Activated CD4-positive, alpha-beta memory T cell treated with anti-CD3 and anti-CD28 coated beads, Interleukin-2, amount 10 ng/mL, durations not matched to agents 7 days and 5 days (primary cell): Measurements from ENCODE around the gene FAH. TPM values are rescaled to one million over a fixed set of nuclear protein-coding genes. Genes with fewer than 3 reads are reported as not detected.

Source experiments
- CTCF ChIA-PET: fragments of 350-600 bp; sonication (Branson Sonifier 250); formaldehyde crosslinking; loops from one replicate; lab custom pipeline; 2021; ENCODE audit warnings: antibody characterized with exemption, inconsistent platforms; lab: Charles Lee
- POLR2A ChIA-PET: fragments of 350-600 bp; sonication (Branson Sonifier 250); formaldehyde crosslinking; loops from one replicate; lab custom pipeline; 2021; ENCODE audit warnings: antibody characterized with exemption; lab: Charles Lee
- DNase-seq: peaks from one replicate; pipeline ENCODE4 v3.0.0-alpha.2; 2020
- H3K27ac Mint-ChIP-seq: one replicate; pipeline ENCODE4 v1.8.0; 2021; ENCODE audit warnings: mild to moderate bottlenecking, mixed read lengths
- H3K27me3 Mint-ChIP-seq: one replicate; pipeline ENCODE4 v1.8.0; 2021; ENCODE audit warnings: mixed read lengths
- H3K36me3 Mint-ChIP-seq: one replicate; pipeline ENCODE4 v1.8.0; 2021; ENCODE audit warnings: low read depth, mixed read lengths
- H3K4me1 Mint-ChIP-seq: one replicate; pipeline ENCODE4 v1.8.0; 2021; ENCODE audit warnings: mixed read lengths
- H3K4me3 Mint-ChIP-seq: one replicate; pipeline ENCODE4 v1.8.0; 2021; ENCODE audit warnings: mild to moderate bottlenecking, mixed read lengths
- H3K9me3 Mint-ChIP-seq: one replicate; pipeline ENCODE4 v1.8.0; 2021; ENCODE audit warnings: mixed read lengths
- total RNA-seq, 2 experiments: library from RNA; stranded (reverse); gene quantifications; one replicate each; pipeline ENCODE4 v1.2.3, GENCODE V29; 2021

FAH gene
- total RNA-seq = 10 to 100 TPM; 42.5 to 43.6 TPM

- Mint-ChIP-seq H3K9me3 (no peaks in the 10 kb centered on the region), H3K4me1 (peaks cover 33% of the 10 kb centered on the region), H3K27ac (peak within 1 kb of the TSS; percentile 93), H3K36me3 (peaks cover 8% of the 10 kb centered on the region), H3K4me3 (peak within 1 kb of the TSS; percentile 82), H3K27me3 (peaks cover 7% of the 10 kb centered on the region)
- CTCF ChIA-PET = interaction anchor here (0.9 to 1.0 kb wide), 2 partner anchors 9 to 92 kb away, joined by 3 to 4 read pairs; no protein-coding TSS in a partner anchor
- DNase-seq = peak; percentile 64
- POLR2A ChIA-PET = interaction anchor here (0.5 to 4.0 kb wide), 8 partner anchors 7 to 282 kb away, joined by 3 to 23 read pairs (median 4); partner anchors contain the start of gene ZFAND6
These were observed at the start of gene FAH for GRCh38 chr15:80152896-80153876. TSS of gene FAH (plus strand) at chr15:80152999. CDS start at chr15:80153055, 56 bp downstream.

DNA sequence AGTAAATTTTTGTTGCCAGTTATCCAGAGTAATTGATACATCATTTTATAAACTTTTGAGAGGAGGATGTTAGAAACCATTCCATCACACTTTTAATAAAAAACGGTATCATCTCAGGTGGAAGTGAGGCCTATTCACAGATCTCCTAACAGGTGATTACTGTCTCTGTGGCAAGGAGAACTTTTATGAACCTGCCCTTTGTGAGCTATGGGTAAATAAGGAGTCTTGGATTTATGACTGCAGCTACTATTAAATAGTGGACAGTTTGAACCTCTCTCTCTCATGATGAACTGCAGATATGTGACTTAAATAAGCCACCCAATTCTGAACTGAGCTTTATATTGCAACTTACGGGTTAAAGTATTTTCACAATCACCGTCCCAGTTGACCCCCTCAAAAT is 47.6 kb upstream of the FAH start:
- Mint-ChIP-seq H3K4me3 (no peak overlapping the region), H3K27me3 (no peaks in the 10 kb centered on the region), H3K36me3 (peaks cover 5% of the 10 kb centered on the region), H3K4me1 (peaks cover 14% of the 10 kb centered on the region), H3K27ac (no peak overlapping the region), H3K9me3 (no peaks in the 10 kb centered on the region)
- ChIA-PET POLR2A (no interaction called here), CTCF (no interaction called here)
- DNase-seq = no peak

DNA sequence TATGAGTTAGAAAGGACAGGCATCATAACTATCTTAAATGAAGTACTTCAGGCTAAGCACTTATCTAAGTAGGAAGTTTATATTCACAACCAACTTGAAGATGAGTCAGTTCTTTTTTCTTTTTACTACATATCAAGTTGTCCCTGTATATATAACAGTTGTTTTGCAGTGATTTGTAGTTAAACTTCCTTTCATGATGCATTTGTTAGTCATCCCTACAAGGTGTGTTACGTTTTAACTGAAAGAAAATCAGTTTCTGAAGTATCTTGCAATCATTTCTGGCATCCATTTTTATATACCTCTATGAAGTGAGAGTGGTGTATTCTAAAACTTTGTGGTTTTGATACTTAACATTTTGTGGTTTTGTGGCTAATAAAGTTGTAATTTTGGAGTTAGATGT is 47.2 kb upstream of the FAH start:
- no peaks in the 10 kb centered on the region for H3K27me3 Mint-ChIP-seq
- no peak for DNase-seq
- H3K36me3 Mint-ChIP-seq = peaks cover 3% of the 10 kb centered on the region
- peaks cover 14% of the 10 kb centered on the region for H3K4me1 Mint-ChIP-seq
- H3K4me3 Mint-ChIP-seq = no peak overlapping the region
- POLR2A ChIA-PET = no interaction called here
- CTCF ChIA-PET = no interaction called here
- H3K9me3 Mint-ChIP-seq = no peaks in the 10 kb centered on the region
- H3K27ac Mint-ChIP-seq = no peak overlapping the region

DNA sequence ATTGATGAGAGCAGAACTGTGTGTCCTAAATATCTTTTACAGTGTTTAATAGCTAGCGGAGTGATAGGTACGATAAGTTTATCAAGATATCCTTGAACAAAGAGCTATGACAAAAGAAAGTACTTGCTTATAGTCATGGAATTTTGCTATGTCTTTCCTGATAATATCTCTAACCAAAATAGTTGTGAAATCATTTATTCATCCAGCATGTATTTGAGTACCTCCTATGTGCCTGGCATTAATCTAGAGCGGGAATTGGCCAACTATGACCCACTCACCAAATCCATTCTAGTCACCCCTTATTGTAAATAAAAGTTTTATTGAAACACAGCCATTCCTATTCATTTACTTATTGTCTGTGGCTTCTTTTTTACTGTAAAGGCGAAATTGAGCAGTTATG is 46.7 kb upstream of the FAH start:
- H3K27me3 Mint-ChIP-seq = no peaks in the 10 kb centered on the region
- no peak for DNase-seq
- peaks cover 14% of the 10 kb centered on the region for H3K4me1 Mint-ChIP-seq
- no peak overlapping the region for H3K4me3 Mint-ChIP-seq
- ChIA-PET POLR2A (no interaction called here), CTCF (interaction anchor here (2.5 kb wide), 1 partner anchor 16 kb away, joined by 7 read pairs; no protein-coding TSS in a partner anchor)
- no peak overlapping the region for H3K27ac Mint-ChIP-seq
- no peaks in the 10 kb centered on the region for H3K9me3 Mint-ChIP-seq
- H3K36me3 Mint-ChIP-seq = no peaks in the 10 kb centered on the region

DNA sequence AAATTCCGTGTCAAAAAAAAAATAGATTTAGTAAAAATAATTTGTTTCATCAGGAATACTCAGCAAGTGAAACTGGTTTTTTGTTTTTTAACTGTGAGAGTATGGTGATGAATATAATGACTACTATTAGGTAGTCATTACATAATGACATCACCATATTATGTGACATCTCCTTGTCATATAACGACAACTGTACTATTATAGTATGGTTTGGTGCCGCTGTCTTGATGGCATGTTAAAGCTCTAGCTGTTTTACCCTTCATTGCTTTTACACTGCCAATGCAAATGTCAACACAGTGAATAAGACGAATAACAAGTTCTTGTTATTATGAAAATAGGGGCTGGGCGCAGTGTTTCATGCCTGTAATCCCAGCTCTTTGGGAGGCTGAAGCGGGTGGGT is 45.6 kb upstream of the FAH start:
- ChIA-PET CTCF (interaction anchor here (2.5 kb wide), 1 partner anchor 17 kb away, joined by 7 read pairs; no protein-coding TSS in a partner anchor), POLR2A (no interaction called here)
- no peaks in the 10 kb centered on the region for H3K36me3 Mint-ChIP-seq
- H3K4me1 Mint-ChIP-seq = peaks cover 14% of the 10 kb centered on the region
- H3K27me3 Mint-ChIP-seq = no peaks in the 10 kb centered on the region
- H3K4me3 Mint-ChIP-seq = no peak overlapping the region
- no peak for DNase-seq
- no peak overlapping the region for H3K27ac Mint-ChIP-seq
- no peaks in the 10 kb centered on the region for H3K9me3 Mint-ChIP-seq

- H3K4me3 Mint-ChIP-seq = no peak overlapping the region
- ChIA-PET POLR2A (no interaction called here), CTCF (interaction anchor here (2.5 kb wide), 1 partner anchor 18 kb away, joined by 7 read pairs; no protein-coding TSS in a partner anchor)
- H3K9me3 Mint-ChIP-seq = no peaks in the 10 kb centered on the region
- H3K4me1 Mint-ChIP-seq = peaks cover 14% of the 10 kb centered on the region
- H3K27me3 Mint-ChIP-seq = no peaks in the 10 kb centered on the region
- DNase-seq = no peak
- no peaks in the 10 kb centered on the region for H3K36me3 Mint-ChIP-seq
- no peak overlapping the region for H3K27ac Mint-ChIP-seq
These were observed 45.0 kb upstream of the FAH start for GRCh38 chr15:80107774-80108173.

DNA sequence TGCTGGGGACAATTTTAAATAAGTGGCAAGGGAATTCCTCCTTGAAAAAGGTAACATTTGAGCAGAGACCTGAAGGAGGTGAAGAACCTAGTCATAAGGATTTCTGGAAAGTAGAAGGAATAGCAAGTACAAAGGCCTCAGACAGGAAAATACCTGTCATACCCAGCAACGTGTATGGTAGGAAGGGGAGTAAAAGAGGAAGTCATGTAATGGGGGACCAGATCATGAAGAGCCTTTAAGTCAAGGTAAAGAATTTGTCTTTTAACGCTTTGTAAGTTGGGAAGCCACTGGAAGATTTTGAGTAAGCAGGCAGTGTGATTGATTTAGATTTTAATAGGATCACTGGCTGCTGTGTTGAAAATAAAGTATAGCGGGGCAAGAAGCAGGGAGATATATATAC is 43.4 kb upstream of the FAH start:
- H3K27ac Mint-ChIP-seq = no peak overlapping the region
- POLR2A ChIA-PET = no interaction called here
- H3K9me3 Mint-ChIP-seq = no peaks in the 10 kb centered on the region
- CTCF ChIA-PET = no interaction called here
- H3K27me3 Mint-ChIP-seq = no peaks in the 10 kb centered on the region
- no peak for DNase-seq
- no peak overlapping the region for H3K4me3 Mint-ChIP-seq
- H3K36me3 Mint-ChIP-seq = no peaks in the 10 kb centered on the region
- peaks cover 13% of the 10 kb centered on the region for H3K4me1 Mint-ChIP-seq

GRCh38 chr15:80110920-80111319 is 41.9 kb upstream of the FAH start:
- Mint-ChIP-seq H3K36me3 (no peaks in the 10 kb centered on the region), H3K27ac (no peak overlapping the region), H3K4me3 (no peak overlapping the region), H3K27me3 (no peaks in the 10 kb centered on the region), H3K4me1 (peaks cover under 1% of the 10 kb centered on the region), H3K9me3 (no peaks in the 10 kb centered on the region)
- ChIA-PET CTCF (no interaction called here), POLR2A (no interaction called here)
- no peak for DNase-seq

- ChIA-PET CTCF (no interaction called here), POLR2A (no interaction called here)
- Mint-ChIP-seq H3K36me3 (no peaks in the 10 kb centered on the region), H3K4me1 (no peaks in the 10 kb centered on the region), H3K27me3 (no peaks in the 10 kb centered on the region), H3K27ac (no peak overlapping the region), H3K9me3 (no peaks in the 10 kb centered on the region), H3K4me3 (no peak overlapping the region)
- DNase-seq = no peak
These were observed 38.7 kb upstream of the FAH start for GRCh38 chr15:80114114-80114513.

GRCh38 chr15:80115021-80115420 is 37.8 kb upstream of the FAH start:
- Mint-ChIP-seq H3K36me3 (no peaks in the 10 kb centered on the region), H3K27me3 (no peaks in the 10 kb centered on the region), H3K4me1 (no peaks in the 10 kb centered on the region), H3K27ac (no peak overlapping the region), H3K9me3 (no peaks in the 10 kb centered on the region), H3K4me3 (no peak overlapping the region)
- no peak for DNase-seq
- CTCF ChIA-PET = no interaction called here
- POLR2A ChIA-PET = no interaction called here

- no peaks in the 10 kb centered on the region for H3K4me1 Mint-ChIP-seq
- CTCF ChIA-PET = no interaction called here
- DNase-seq = no peak
- H3K27ac Mint-ChIP-seq = no peak overlapping the region
- peaks cover 10% of the 10 kb centered on the region for H3K36me3 Mint-ChIP-seq
- no peaks in the 10 kb centered on the region for H3K9me3 Mint-ChIP-seq
- POLR2A ChIA-PET = interaction anchor here (0.6 kb wide), 1 partner anchor 70 kb away, joined by 3 read pairs; no protein-coding TSS in a partner anchor
- no peak overlapping the region for H3K4me3 Mint-ChIP-seq
- H3K27me3 Mint-ChIP-seq = no peaks in the 10 kb centered on the region
These were observed 33.8 kb upstream of the FAH start for GRCh38 chr15:80118956-80119355.

GRCh38 chr15:80120636-80121035 is 32.2 kb upstream of the FAH start:
- H3K9me3 Mint-ChIP-seq = no peaks in the 10 kb centered on the region
- no peak overlapping the region for H3K4me3 Mint-ChIP-seq
- DNase-seq = no peak
- H3K36me3 Mint-ChIP-seq = peaks cover 16% of the 10 kb centered on the region
- H3K27ac Mint-ChIP-seq = no peak overlapping the region
- POLR2A ChIA-PET = no interaction called here
- H3K27me3 Mint-ChIP-seq = no peaks in the 10 kb centered on the region
- CTCF ChIA-PET = no interaction called here
- H3K4me1 Mint-ChIP-seq = no peaks in the 10 kb centered on the region

GRCh38 chr15:80121546-80121945 is 31.3 kb upstream of the FAH start:
- Mint-ChIP-seq H3K27me3 (no peaks in the 10 kb centered on the region), H3K27ac (no peak overlapping the region), H3K36me3 (peaks cover 22% of the 10 kb centered on the region), H3K4me3 (no peak overlapping the region), H3K9me3 (no peaks in the 10 kb centered on the region), H3K4me1 (no peaks in the 10 kb centered on the region)
- ChIA-PET CTCF (no interaction called here), POLR2A (no interaction called here)
- no peak for DNase-seq
